Epithelial cell of proximal tubule (primary cell): ENCODE measurements around the gene TCEAL7. TPM values are rescaled to one million over a fixed set of nuclear protein-coding genes. Genes with fewer than 3 reads are reported as not detected.
"Not testable (repeated sequence)": the region's sequence is repeated elsewhere in the genome, so short reads cannot be mapped to it uniquely, and the experiment has no call there.

Experiments used
- DNase-seq: peaks from one replicate; pipeline ENCODE4 v3.0.0-alpha.2; 2011; ENCODE audit warnings: low read depth
- H3K4me3 ChIP-seq: 2 replicates; pipeline ENCODE4 v1.5.1; 2011; ENCODE audit warnings: low read depth, mild to moderate bottlenecking, low read length
- CTCF ChIP-seq: conservative IDR thresholded peaks from 2 replicates; pipeline ENCODE4 v1.5.1; 2012; ENCODE audit warnings: low read depth, mild to moderate bottlenecking, low read length
- total RNA-seq: library from RNA; depleted of rRNA; stranded (reverse); fragments of >200 nt; gene quantifications from 2 replicates; pipeline ENCODE4 v1.2.3, GENCODE V29; 2015

The TCEAL7 gene
- total RNA-seq, 1 donor from 2014 or later = 25.4 TPM

DNA sequence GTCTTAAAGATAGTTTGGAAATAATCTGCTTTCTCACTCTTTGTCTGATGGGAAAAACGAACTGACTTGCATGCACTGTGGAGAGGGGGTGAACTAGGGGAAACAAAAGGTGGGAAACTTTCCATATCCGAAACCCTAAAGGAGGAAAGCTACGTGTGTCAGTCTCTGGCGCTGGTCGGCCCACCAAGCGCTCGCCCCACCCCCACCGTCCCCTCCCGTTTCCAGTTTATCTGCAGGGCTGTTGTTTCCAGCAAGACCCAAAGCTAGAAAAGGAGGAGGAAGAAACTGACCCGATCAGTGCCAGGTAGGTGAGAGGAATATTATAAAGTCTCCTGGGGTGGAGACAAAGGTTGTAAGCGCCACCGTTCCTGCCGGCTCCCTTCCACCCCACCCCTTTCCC, 26.8 kb downstream of the TCEAL7 start:
- no peak for DNase-seq
- H3K4me3 ChIP-seq = peak overlapping the region; percentile 85
- TF ChIP-seq CTCF = no peak

DNA sequence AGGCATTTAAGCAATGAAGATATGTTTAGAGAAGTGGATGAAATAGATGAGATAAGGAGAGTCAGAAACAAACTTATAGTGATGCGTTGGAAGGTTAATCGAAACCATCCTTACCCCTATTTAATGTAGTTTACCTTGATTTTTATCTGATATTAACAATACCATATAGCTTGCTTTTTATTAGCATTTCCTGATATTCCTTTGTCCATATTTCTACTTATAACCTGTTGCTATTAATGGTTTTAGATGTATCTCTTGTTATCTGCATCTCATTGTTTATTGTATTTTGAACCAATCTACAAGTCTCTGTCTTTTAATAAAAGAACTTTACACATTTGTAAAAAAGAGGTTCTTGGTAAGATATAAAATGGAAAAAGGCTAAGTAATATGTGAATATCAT, 27.8 kb downstream of the TCEAL7 start:
- peak overlapping the region; percentile 85 for H3K4me3 ChIP-seq
- no peak for DNase-seq
- TF ChIP-seq CTCF = no peak

DNA sequence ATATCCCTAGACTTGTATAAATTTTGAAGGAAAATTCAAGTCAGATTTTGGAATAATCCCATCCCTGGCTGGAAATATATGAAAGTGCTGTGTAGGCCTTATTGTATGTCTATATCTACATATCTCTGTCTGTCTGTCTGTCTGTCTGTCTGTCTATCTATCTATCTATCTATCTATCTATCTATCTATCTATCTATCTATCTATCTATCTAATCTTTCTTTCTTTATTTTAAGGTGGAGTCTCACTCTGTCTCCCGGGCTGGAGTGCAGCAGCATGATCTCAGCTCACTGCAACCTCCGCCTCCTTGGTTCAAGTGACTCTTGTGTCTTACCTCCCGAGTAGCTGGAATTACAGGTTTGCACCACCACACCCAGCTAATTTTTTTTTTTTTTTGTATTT, 29.6 kb downstream of the TCEAL7 start:
- not testable (repeated sequence) for H3K4me3 ChIP-seq, DNase-seq

GRCh38 chrX:103360092-103360491, 30.1 kb downstream of the TCEAL7 start:
- DNase-seq = no peak
- TF ChIP-seq CTCF = no peak
- H3K4me3 ChIP-seq = no peak overlapping the region

DNA sequence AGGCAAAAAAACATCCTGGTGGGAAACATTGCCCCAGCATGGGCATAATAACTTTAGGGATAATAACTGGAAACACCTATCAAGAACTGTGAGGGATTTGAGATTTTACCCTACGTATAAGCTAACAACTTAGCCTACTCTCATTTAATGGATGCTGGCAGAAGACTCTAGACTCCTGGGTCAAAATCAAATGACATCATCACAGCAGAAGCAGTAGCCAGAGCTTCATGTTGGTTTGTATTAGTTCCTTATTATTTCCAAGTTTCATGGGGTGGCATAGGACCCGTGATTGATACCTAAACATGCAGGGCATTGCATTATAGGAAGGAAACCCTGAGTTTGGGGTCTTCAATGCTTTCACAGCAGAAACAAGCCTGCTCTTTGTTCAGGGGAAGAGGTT, 30.9 kb downstream of the TCEAL7 start:
- no peak for TF ChIP-seq CTCF
- no peak overlapping the region for H3K4me3 ChIP-seq
- DNase-seq = no peak

GRCh38 chrX:103361798-103362197, 31.8 kb downstream of the TCEAL7 start:
- DNase-seq = no peak
- TF ChIP-seq CTCF = no peak

DNA sequence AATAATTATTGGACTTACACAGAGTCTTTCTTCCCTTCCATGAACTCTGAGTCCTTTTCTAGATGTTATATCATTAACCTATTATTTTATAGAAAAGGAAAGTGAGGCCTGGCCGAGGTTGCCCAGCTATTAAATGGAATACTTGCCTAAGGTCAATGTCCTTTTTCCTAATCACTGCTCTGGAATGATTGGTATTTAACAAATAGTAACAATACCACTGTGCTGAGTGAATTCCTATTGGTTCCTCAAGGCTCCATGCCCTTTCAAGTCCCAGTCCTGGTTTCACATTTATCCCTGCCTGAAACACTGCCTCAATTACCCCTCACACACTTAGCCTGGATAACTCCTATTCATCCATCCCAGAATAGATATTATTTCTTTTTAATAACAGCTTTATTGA, 32.4 kb downstream of the TCEAL7 start:
- no peak overlapping the region for H3K4me3 ChIP-seq
- TF ChIP-seq CTCF = no peak
- no peak for DNase-seq

More at GRCh38 chrX:103361798-103362197, 31.8 kb downstream of the TCEAL7 start:
- no peak overlapping the region for H3K4me3 ChIP-seq

DNA sequence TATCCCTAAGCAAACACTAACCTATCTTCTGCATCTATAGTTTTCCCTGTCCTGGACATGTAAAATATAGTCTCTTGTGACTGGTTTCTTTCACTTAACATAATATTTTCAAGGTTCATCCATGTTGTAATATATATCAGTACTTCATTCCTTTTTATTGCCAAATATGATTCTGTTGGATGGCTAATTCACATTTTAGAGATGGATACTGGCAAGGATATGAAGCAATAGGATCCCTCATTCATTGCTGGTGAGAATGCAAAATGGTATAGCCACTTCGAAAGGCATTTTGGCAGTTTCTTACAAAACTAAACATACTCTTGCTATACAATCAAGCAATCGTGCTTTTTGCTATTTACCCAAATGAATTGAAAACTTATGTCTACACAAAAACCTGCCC, 33.0 kb downstream of the TCEAL7 start:
- no peak for DNase-seq
- TF ChIP-seq CTCF = no peak
- H3K4me3 ChIP-seq = no peak overlapping the region
